ENCODE measurements around the gene ZNF609.

The ZNF609 gene

DNA sequence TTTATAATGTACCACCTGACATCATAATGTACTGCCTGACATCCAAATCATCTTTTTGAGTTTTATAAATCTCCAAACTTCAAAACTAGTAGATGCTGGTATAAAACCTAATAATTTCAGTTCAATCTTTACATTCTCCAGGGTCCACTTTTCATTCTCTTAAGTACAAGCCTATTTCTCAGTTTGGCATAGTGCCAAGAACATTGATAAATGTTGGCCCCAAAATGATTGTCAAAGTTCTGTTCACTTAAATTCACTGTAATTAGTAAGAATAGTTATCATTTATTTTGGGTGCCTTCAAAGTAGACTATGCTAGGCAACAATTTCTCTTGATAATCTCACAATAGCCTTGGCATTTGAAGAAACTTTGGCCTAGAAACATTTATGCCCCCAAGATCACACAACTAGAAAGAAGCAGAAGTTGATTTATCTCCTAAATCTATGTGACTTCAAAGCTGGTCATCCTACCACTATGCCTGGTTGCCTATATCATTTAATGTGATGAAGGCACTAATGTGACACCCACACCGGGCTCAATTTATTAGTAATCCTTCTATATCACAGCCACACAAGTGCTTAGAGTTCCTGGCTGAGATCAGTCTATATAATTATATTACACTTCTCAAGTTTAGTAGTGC is 101.7 kb downstream of the ZNF609 start:
- H3K4me3 ChIP-seq (replicated peaks; ENCODE audit: low read depth, low read length), result no peak overlapping the region
- no peak for DNase-seq (ENCODE audit: extremely low read depth, low read depth)
- TF ChIP-seq, protein P1, sequence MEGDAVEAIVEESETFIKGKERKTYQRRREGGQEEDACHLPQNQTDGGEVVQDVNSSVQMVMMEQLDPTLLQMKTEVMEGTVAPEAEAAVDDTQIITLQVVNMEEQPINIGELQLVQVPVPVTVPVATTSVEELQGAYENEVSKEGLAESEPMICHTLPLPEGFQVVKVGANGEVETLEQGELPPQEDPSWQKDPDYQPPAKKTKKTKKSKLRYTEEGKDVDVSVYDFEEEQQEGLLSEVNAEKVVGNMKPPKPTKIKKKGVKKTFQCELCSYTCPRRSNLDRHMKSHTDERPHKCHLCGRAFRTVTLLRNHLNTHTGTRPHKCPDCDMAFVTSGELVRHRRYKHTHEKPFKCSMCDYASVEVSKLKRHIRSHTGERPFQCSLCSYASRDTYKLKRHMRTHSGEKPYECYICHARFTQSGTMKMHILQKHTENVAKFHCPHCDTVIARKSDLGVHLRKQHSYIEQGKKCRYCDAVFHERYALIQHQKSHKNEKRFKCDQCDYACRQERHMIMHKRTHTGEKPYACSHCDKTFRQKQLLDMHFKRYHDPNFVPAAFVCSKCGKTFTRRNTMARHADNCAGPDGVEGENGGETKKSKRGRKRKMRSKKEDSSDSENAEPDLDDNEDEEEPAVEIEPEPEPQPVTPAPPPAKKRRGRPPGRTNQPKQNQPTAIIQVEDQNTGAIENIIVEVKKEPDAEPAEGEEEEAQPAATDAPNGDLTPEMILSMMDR (IDR thresholded peaks at IDR 0.05; ENCODE audit: low read depth, low read length, missing control alignments), result no peak

- no peak overlapping the region for H3K4me3 ChIP-seq (replicated peaks; ENCODE audit: low read depth, low read length)
- TF ChIP-seq, protein P1 (IDR thresholded peaks at IDR 0.05; ENCODE audit: low read depth, low read length, missing control alignments), result no peak
- no peak for DNase-seq (ENCODE audit: extremely low read depth, low read depth)
Measured at GRCh38 chr15:64566102-64566501, 105.7 kb downstream of the ZNF609 start.

GRCh38 chr15:64566629-64567427 is 106.5 kb downstream of the ZNF609 start:
- H3K4me3 ChIP-seq (replicated peaks; ENCODE audit: low read depth, low read length), result no peak overlapping the region
- TF ChIP-seq, protein P1 (IDR thresholded peaks at IDR 0.05; ENCODE audit: low read depth, low read length, missing control alignments), result no peak
- no peak for DNase-seq (ENCODE audit: extremely low read depth, low read depth)

DNA sequence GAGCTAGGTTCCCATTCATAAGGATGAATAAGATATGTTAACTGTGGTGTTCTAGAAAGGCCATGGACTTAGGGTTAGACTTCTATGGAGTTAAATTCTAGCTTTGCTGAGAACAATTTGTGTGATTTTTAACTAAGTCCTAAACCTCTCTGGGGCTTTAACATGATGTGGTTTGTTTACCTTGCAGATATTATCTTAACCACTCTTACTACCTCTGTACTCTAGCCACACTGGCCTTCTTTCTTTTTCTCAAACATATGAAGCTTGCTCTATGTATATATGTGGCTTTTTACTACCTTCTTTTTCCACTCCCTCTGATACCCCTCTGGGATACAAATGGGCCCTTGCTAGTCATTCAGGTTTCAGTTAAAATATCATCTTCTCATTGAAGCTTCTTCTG is 108.4 kb downstream of the ZNF609 start:
- DNase-seq (ENCODE audit: extremely low read depth, low read depth), result no peak
- no peak overlapping the region for H3K4me3 ChIP-seq (replicated peaks; ENCODE audit: low read depth, low read length)

DNA sequence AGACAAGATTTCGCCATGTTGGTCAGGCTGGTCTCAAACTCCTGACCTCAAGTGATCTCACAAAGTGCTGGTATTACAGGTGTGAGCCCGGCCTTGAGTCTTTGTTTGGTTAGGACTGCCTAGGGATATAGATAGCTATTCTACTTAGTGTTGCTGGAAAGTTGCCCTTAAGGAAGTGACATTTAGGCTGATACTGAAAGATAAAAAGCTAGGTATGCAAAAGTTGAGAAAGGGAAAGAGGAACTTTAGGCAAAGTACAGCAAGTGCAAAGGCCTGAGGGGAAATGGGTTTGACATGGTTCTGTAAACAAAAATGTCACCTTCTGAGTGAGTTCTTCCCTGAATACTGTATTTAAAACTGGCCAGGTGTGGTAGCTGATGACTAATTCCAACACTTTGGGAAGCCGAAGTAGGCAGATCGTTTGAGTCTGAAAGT is 111.5 kb downstream of the ZNF609 start:
- H3K4me3 ChIP-seq (replicated peaks; ENCODE audit: low read depth, low read length), result no peak overlapping the region
- no peak for DNase-seq (ENCODE audit: extremely low read depth, low read depth)
- TF ChIP-seq, protein P1 (IDR thresholded peaks at IDR 0.05; ENCODE audit: low read depth, low read length, missing control alignments), result no peak

More for the DNA sequence above, 108.4 kb downstream of the ZNF609 start:
- TF ChIP-seq, protein P1 (IDR thresholded peaks at IDR 0.05; ENCODE audit: low read depth, low read length, missing control alignments), result no peak

- TF ChIP-seq, protein P1 (IDR thresholded peaks at IDR 0.05; ENCODE audit: low read depth, low read length, missing control alignments), result no peak
- DNase-seq (ENCODE audit: extremely low read depth, low read depth), result no peak
- H3K4me3 ChIP-seq (replicated peaks; ENCODE audit: low read depth, low read length), result no peak overlapping the region
Measured at GRCh38 chr15:64572856-64573255, 112.5 kb downstream of the ZNF609 start.

Measured in HFF-Myc (cell line).